Parathyroid adenoma (tissue), 2 donors: ENCODE data around the gene LGALS9B.
"Not testable (repeated sequence)": the region's sequence is repeated elsewhere in the genome, so short reads cannot be mapped to it uniquely, and the experiment has no call there.

Source experiments
- H2AFZ ChIP-seq: fragments of 300-600 bp; sonication (generic); one replicate; pipeline ENCODE4 v1.7.0; 2017; ENCODE audit warnings: antibody characterized with exemption, mild to moderate bottlenecking
- H3K27ac ChIP-seq: fragments of 300-600 bp; sonication (generic); one replicate; pipeline ENCODE4 v1.7.0; 2017
- H3K27me3 ChIP-seq: fragments of 300-600 bp; sonication (generic); one replicate; pipeline ENCODE4 v1.7.0; 2017; ENCODE audit warnings: low read length; ENCODE audit not compliant: control insufficient read depth, insufficient read depth
- H3K36me3 ChIP-seq: fragments of 300-600 bp; sonication (generic); one replicate; pipeline ENCODE4 v1.7.0; 2017; ENCODE audit warnings: low read length; ENCODE audit not compliant: control insufficient read depth, insufficient read depth
- H3K4me1 ChIP-seq: fragments of 300-600 bp; sonication (generic); one replicate; pipeline ENCODE4 v1.7.0; 2017; ENCODE audit warnings: control low read depth
- H3K4me2 ChIP-seq: fragments of 300-600 bp; sonication (generic); one replicate; pipeline ENCODE4 v1.7.0; 2017; ENCODE audit warnings: low read length
- H3K4me3 ChIP-seq: fragments of 300-600 bp; sonication (generic); one replicate; pipeline ENCODE4 v1.7.0; 2017; ENCODE audit warnings: low read depth, low read length
- H3K79me2 ChIP-seq: fragments of 300-600 bp; sonication (generic); one replicate; pipeline ENCODE4 v1.7.0; 2017; ENCODE audit warnings: control low read depth
- H3K9ac ChIP-seq: fragments of 300-600 bp; sonication (generic); one replicate; pipeline ENCODE4 v1.7.0; 2017; ENCODE audit warnings: mild to moderate bottlenecking
- H3K9me3 ChIP-seq: fragments of 300-600 bp; sonication (generic); one replicate; pipeline ENCODE4 v1.7.0; 2017; ENCODE audit warnings: low read length; ENCODE audit not compliant: control insufficient read depth
- donor health status: primary hyperparathyroidism.

Gene LGALS9B

DNA sequence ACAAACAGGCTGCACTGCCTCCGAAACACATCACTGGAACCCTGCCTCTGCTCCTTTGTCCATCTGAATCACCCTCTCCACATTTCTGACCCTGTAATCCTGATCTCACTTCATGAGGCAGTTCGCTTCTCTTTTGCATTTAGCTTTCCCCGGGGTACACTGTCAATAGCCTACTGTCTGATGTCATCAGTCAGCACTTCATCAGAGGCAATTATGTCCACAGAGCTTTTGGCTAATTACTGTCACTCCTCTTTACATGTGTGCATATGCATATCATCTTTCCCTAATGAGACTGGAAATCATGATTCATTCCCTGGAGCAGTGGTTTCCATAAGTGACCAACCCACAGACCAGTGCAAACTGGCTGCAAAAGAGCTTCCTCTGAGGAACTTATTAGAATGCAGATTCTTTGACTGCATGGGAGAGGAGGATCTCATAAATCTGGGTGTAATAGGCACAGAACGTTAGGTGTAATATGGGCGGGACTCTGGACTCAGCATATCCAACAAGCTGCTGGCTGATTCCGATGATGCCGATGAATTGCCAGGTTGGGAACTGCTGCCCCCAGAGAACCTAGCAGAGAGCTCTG lies 49.8 kb downstream of the LGALS9B start:
- H3K79me2 ChIP-seq, H3K9me3 ChIP-seq, H3K36me3 ChIP-seq, H3K27ac ChIP-seq, H3K4me2 ChIP-seq, H3K4me3 ChIP-seq, H3K27me3 ChIP-seq, H2AFZ ChIP-seq, H3K9ac ChIP-seq, H3K4me1 ChIP-seq: not testable (repeated sequence)

DNA sequence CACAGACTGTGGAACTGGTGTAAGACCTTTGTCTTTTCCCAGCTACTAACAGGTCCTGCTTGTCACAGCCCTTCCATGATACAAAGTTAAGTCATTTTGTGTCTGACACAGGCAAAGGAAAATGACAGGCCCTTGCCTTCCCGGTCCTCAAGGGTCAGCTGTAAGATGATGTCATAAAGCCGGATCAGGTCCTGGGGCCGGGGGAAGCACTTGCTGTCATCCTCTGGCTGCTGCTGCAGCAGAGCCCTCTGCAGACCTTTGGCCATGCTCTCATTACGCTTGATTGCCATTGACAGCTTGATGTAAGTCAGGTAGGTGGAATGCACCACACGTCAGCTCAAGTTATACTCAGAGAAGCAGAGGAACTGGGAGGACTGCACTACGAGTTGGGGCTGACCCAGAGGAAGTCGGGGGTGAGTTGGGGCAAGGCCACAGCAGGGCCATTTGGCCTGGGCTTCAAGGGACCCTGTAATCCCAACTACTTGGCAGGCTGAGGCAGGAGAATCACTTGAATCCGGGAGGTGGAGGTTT lies 50.9 kb downstream of the LGALS9B start:
- not testable (repeated sequence) for H3K9ac ChIP-seq, H3K9me3 ChIP-seq, H3K4me3 ChIP-seq, H2AFZ ChIP-seq, H3K79me2 ChIP-seq, H3K36me3 ChIP-seq, H3K27me3 ChIP-seq, H3K27ac ChIP-seq, H3K4me1 ChIP-seq, H3K4me2 ChIP-seq

DNA sequence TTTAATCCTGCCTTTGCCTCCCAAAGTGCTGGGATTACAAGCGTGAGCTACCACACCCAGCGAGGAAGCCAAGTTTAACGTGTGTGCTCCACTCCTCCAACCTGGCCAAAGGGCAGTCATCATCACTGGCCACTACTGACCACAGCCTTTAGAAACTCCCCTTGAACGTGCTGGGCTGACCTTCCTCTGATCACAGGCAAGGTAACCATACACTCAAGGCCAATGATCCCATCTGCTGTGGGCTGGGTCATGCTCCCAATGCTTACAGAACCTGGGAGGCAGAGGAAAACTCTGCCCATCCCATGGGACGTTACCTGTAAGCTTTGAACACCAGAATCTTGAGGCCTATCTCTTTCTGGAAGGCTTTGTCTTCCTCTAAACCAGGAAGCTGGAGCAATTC lies 51.9 kb downstream of the LGALS9B start:
- not testable (repeated sequence) for H3K36me3 ChIP-seq, H3K4me1 ChIP-seq, H2AFZ ChIP-seq, H3K4me3 ChIP-seq, H3K27me3 ChIP-seq, H3K27ac ChIP-seq, H3K9me3 ChIP-seq, H3K79me2 ChIP-seq, H3K4me2 ChIP-seq, H3K9ac ChIP-seq

DNA sequence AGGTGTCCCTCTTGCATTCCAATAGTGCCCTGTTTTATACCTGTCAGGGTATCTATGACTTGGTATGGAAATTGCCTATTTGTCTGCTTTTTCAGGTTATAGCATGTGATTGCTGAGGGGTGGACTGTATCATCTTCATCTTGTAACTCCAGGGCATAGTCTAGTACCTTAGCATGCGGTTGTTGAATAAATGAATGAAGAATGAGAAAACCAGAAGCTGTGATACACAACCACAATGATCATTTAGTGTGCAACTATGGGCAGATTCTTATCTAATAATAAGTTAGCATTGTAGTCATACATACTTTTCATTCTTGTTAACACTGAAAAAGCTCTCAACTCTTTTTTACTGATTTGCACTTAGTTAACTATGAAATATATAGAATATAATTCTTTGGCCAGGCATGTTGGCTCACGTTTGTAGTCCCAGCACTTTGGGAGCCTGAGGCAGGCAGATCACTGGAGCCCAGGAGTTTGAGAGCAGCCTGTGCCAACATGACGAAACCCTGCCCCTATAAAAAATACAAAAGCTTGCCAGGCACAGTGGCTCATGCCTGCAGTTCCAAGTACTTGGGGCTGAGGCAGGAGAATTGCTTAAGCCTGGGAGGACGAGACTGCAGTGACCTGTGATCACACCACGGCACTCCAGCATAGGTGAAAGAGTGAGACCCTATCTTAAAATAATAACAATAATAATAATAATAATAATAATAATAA lies 65.9 kb downstream of the LGALS9B start:
- H3K4me1 ChIP-seq, H3K79me2 ChIP-seq, H3K36me3 ChIP-seq, H3K4me2 ChIP-seq, H3K9ac ChIP-seq, H3K27ac ChIP-seq, H3K27me3 ChIP-seq, H3K9me3 ChIP-seq, H2AFZ ChIP-seq, H3K4me3 ChIP-seq: not testable (repeated sequence)

DNA sequence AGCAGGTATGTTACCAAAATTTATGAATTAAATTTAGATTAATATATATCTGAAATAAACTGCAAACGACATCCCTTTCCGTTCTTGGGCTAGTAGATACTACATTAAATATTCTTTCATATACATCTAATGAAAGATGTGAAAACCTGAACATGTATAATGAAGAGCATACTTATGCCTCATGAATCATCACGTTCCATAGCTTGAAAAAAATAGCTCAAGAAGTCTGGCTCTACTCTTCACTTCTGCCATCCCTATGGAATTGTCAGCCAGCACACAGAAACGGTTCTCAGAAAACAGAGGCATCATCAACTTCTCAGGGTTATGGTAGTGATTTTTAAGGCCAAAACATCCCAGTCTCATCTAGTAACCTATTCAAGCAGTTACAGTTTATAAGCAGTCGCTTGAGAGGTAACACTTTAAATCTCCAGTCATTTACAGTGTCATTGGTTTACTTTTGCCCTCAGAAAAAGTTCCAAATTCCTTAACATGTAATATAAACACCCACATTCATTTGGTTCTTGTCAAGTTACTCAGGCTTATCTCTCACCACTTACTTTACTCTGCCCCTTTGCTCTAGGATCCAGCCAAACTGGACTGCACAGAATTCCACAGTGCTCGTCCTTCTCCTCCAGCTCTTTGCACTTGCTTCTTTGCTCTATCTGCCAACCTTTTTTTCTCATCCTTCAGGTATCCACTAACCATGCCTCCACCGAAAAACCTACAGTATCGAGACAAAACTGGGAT lies 66.6 kb downstream of the LGALS9B start:
- H3K9ac ChIP-seq, H3K27me3 ChIP-seq, H3K4me3 ChIP-seq, H3K27ac ChIP-seq, H3K36me3 ChIP-seq, H3K79me2 ChIP-seq, H3K4me1 ChIP-seq, H2AFZ ChIP-seq, H3K9me3 ChIP-seq, H3K4me2 ChIP-seq: not testable (repeated sequence)
